Caco-2 (cell line): Measurements from ENCODE around the gene PRR20B. TPM values are rescaled to one million over a fixed set of nuclear protein-coding genes. Genes with fewer than 3 reads are reported as not detected.
"Not testable (repeated sequence)": the region's sequence is repeated elsewhere in the genome, so short reads cannot be mapped to it uniquely, and the experiment has no call there.

Experiments
- Bru-seq: library from RNA; stranded (reverse); fragments of 400-500 nt; gene quantifications from one replicate; lab custom pipeline; 2021; lab: Mats Ljungman, UMichigan
- BruChase-seq, 2 experiments: library from RNA; stranded (reverse); fragments of 400-500 nt; gene quantifications; one replicate each; lab custom pipeline; 2021; lab: Mats Ljungman, UMichigan
- BruUV-seq: library from RNA; stranded (reverse); fragments of 400-500 nt; replicated peaks from 2 replicates; lab custom pipeline; 2021; lab: Mats Ljungman, UMichigan
- CTCF ChIA-PET: fragments of 300-600 bp; sonication (Branson Sonifier 250); formaldehyde crosslinking; loops from one replicate; lab custom pipeline; 2022; ENCODE audit warnings: antibody characterized with exemption; lab: Charles Lee
- POLR2A ChIA-PET: fragments of 300-600 bp; sonication (Branson Sonifier 250); formaldehyde crosslinking; loops from one replicate; lab custom pipeline; 2022; ENCODE audit warnings: antibody characterized with exemption; lab: Charles Lee
- DNase-seq, 2 experiments: peaks; one replicate each; pipeline versions ENCODE4 v3.0.0 to v3.0.0-alpha.2; 2020 to 2022
- H3K27me3 ChIP-seq: replicated peaks from 2 replicates; pipeline ENCODE4 v1.6.0; 2011; ENCODE audit warnings: low read length; ENCODE audit not compliant: control insufficient read depth, insufficient read depth
- H3K36me3 ChIP-seq: 2 replicates; pipeline ENCODE4 v1.5.1; 2011; ENCODE audit warnings: low read length; ENCODE audit not compliant: control insufficient read depth, insufficient read depth
- H3K4me1 ChIP-seq: fragments of 250-450 bp; sonication (Bioruptor Pico); 2 replicates; pipeline ENCODE4 v1.5.1; 2020; ENCODE audit warnings: mild to moderate bottlenecking
- H3K4me3 ChIP-seq: 2 replicates; pipeline ENCODE4 v1.5.1; 2011; ENCODE audit warnings: low read depth, mild to moderate bottlenecking, control low read depth, low read length
- H3K9me3 ChIP-seq: fragments of 250-450 bp; sonication (Bioruptor Pico); 2 replicates; pipeline ENCODE4 v1.5.1; 2020; ENCODE audit warnings: mild to moderate bottlenecking, moderate library complexity
- H3K27ac Mint-ChIP-seq: one replicate; pipeline ENCODE4 v1.8.0; 2022; ENCODE audit warnings: mixed read lengths; ENCODE audit not compliant: unreplicated experiment
- H3K27me3 Mint-ChIP-seq: one replicate; pipeline ENCODE4 v1.8.0; 2022; ENCODE audit warnings: mixed read lengths; ENCODE audit not compliant: insufficient read depth, unreplicated experiment
- H3K36me3 Mint-ChIP-seq: one replicate; pipeline ENCODE4 v1.8.0; 2022; ENCODE audit warnings: mild to moderate bottlenecking, mixed read lengths; ENCODE audit not compliant: insufficient read depth, unreplicated experiment
- H3K4me1 Mint-ChIP-seq: one replicate; pipeline ENCODE4 v1.8.0; 2022; ENCODE audit warnings: low read depth, mixed read lengths; ENCODE audit not compliant: unreplicated experiment
- H3K4me3 Mint-ChIP-seq: one replicate; pipeline ENCODE4 v1.8.0; 2022; ENCODE audit warnings: mild to moderate bottlenecking, moderate library complexity, mixed read lengths; ENCODE audit not compliant: unreplicated experiment
- H3K9me3 Mint-ChIP-seq: one replicate; pipeline ENCODE4 v1.8.0; 2022; ENCODE audit warnings: mixed read lengths; ENCODE audit not compliant: unreplicated experiment
- CTCF ChIP-seq, 2 experiments: fragments of 200-600 bp in 1 of 2; IDR thresholded peaks; 1 replicate in 1 of 2; 2 replicates in 1 of 2; pipeline versions ENCODE4 v1.5.1 to v1.8.0; 2011 to 2022; ENCODE audit warnings: antibody characterized with exemption in 1 of 2, control low read depth in 1 of 2, inconsistent platforms in 1 of 2, low read depth in 1 of 2, low read length in 1 of 2, mild to moderate bottlenecking in 1 of 2, moderate library complexity in 1 of 2; ENCODE audit not compliant: insufficient read depth in 1 of 2, severe bottlenecking in 1 of 2, unreplicated experiment in 1 of 2
- intact Hi-C: fragments of 100-400 bp; cut with micrococcal nuclease; formaldehyde crosslinking; loops from one replicate; pipeline ENCODE4 v1.10.0; 2022; ENCODE audit not compliant: unreplicated experiment
- long read RNA-seq: library from polyadenylated mRNA; stranded (forward); transcript quantifications from one replicate; pipeline ENCODE4 v2.0.0, GENCODE V29; 2022
- total RNA-seq: library from RNA; stranded (reverse); gene quantifications from 2 replicates; pipeline ENCODE4 v1.2.3, GENCODE V29; 2022

The PRR20B gene
- not detected in 2 replicates for total RNA-seq
- Bru-seq, nascent RNA = not detected
- BruChase-seq, experiment 1, labeled RNA remaining after a 2-hour chase = not detected
- not detected for BruChase-seq, experiment 2, labeled RNA remaining after a 6-hour chase
- long read RNA-seq = 0 reads

GRCh38 chr13:57147188-57147587 is at the start of gene PRR20B:
Gene PRR20B (plus strand): TSS chr13:57147488. CDS start chr13:57147875, 387 bp downstream.
- H3K27me3 ChIP-seq, H3K27ac Mint-ChIP-seq, H3K9me3 ChIP-seq, CTCF ChIA-PET, H3K4me1 ChIP-seq, H3K4me3 ChIP-seq, H3K4me1 Mint-ChIP-seq, H3K36me3 ChIP-seq, H3K27me3 Mint-ChIP-seq, H3K36me3 Mint-ChIP-seq, POLR2A ChIA-PET, DNase-seq, H3K4me3 Mint-ChIP-seq, intact Hi-C loops, BruUV-seq, H3K9me3 Mint-ChIP-seq: not testable (repeated sequence)

GRCh38 chr13:57114945-57115344 is 32.3 kb upstream of the PRR20B start:
- CTCF ChIA-PET = no interaction called here
- H3K36me3 Mint-ChIP-seq = no peaks in the 10 kb centered on the region
- no peak overlapping the region for H3K27ac Mint-ChIP-seq
- no peaks in the 10 kb centered on the region for H3K4me1 Mint-ChIP-seq
- H3K36me3 ChIP-seq = no peaks in the 10 kb centered on the region
- no peak for TF ChIP-seq CTCF (IDR thresholded peaks at IDR 0.05; ENCODE audit: insufficient read depth in 1 of 2, low read depth in 1 of 2, low read length in 1 of 2, severe bottlenecking in 1 of 2, unreplicated experiment in 1 of 2)
- no peaks in the 10 kb centered on the region for H3K9me3 Mint-ChIP-seq
- peaks cover 2% of the 10 kb centered on the region for H3K27me3 Mint-ChIP-seq
- BruUV-seq = no TSS peak
- no peak for DNase-seq
- H3K9me3 ChIP-seq = no peaks in the 10 kb centered on the region
- H3K27me3 ChIP-seq = no peaks in the 10 kb centered on the region
- no peak overlapping the region for H3K4me3 ChIP-seq
- intact Hi-C loops = no loop called here
- POLR2A ChIA-PET = no interaction called here
- H3K4me3 Mint-ChIP-seq = no peak overlapping the region
- no peaks in the 10 kb centered on the region for H3K4me1 ChIP-seq

GRCh38 chr13:57123681-57124080 is 23.6 kb upstream of the PRR20B start:
- Mint-ChIP-seq H3K36me3 (no peaks in the 10 kb centered on the region), H3K9me3 (no peaks in the 10 kb centered on the region), H3K4me3 (no peak overlapping the region), H3K27me3 (peaks cover 2% of the 10 kb centered on the region), H3K27ac (no peak overlapping the region), H3K4me1 (no peaks in the 10 kb centered on the region)
- ChIA-PET CTCF (no interaction called here), POLR2A (no interaction called here)
- Histone ChIP-seq H3K9me3 (no peaks in the 10 kb centered on the region), H3K4me1 (no peaks in the 10 kb centered on the region), H3K27me3 (no peaks in the 10 kb centered on the region), H3K36me3 (no peaks in the 10 kb centered on the region), H3K4me3 (no peak overlapping the region)
- no peak for DNase-seq
- intact Hi-C loops = no loop called here
- no peak for TF ChIP-seq CTCF (IDR thresholded peaks at IDR 0.05; ENCODE audit: insufficient read depth in 1 of 2, low read depth in 1 of 2, low read length in 1 of 2, severe bottlenecking in 1 of 2, unreplicated experiment in 1 of 2)
- BruUV-seq = no TSS peak
